ENCODE data around the gene FAM200C. TPM values are rescaled to one million over a fixed set of nuclear protein-coding genes. Genes with fewer than 3 reads are reported as not detected.

Gene FAM200C
- total and polyA plus RNA-seq, 2 of the 13 experiments (the other 11 are each of a cell fraction or from before 2014, with no cell fraction given): 3.2 to 4.7 TPM

DNA sequence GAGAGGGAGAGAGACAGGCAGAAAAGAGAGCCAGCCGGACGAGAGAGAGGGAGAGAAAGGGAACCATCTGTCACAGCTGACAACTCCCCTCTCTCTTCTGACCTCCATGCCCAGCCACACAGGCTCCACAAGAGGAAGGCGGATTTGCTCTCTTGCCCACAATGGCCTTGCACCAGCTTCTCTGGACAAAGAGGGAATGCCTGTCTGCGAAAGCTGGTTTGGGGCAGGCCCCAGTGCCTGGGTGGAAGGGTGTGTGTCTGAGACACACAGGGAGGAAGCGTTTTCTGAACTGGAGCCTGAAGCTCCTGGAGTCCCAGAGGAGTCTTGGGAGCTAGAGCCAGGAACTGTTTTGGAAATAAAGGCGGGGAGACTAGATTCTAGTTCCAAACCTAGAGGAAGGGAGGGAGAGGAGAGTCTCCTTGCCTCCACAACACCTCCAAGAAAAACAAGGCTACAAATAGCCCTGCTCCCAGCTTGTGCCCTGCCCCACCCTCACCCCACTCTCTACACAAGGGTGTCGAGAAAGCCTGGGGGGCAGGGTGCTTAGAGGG lies 41.9 kb downstream of the FAM200C start:
- in situ Hi-C loops (cut with HindIII; ENCODE audit: extremely low pct_ligation_motif_present, low pct_unique_long_range_greater_than_20kb): no loop called here
- no peak; the same call in 2 of the 3 replicates for ATAC-seq
- H2AFZ ChIP-seq (ENCODE audit: low read length): peak overlapping the region; percentile 54
- POLR2A ChIA-PET: no interaction called here
- intact Hi-C loops (cut with micrococcal nuclease; ENCODE audit: unreplicated experiment): no loop called here
- no peak overlapping the region for H3K9ac ChIP-seq (ENCODE audit: insufficient read depth, low read depth, low read length)
- no peaks in the 10 kb centered on the region; a peak in 3 of 5 replicates for H3K27me3 ChIP-seq (ENCODE audit: control insufficient read depth in 1 of 2, insufficient read depth in 2 of 2, low read length in 2 of 2)
- H3K9me3 ChIP-seq (ENCODE audit: low read length): no peaks in the 10 kb centered on the region
- BruUV-seq (replicated peaks): no TSS peak
- H3K36me3 ChIP-seq (replicated peaks in 1 of 2; ENCODE audit: control insufficient read depth in 1 of 2, insufficient read depth in 2 of 2, low read length in 2 of 2): no peaks in the 10 kb centered on the region
- DNase-seq (ENCODE audit: low spot score): no peak
- no peak overlapping the region for H3K4me3 ChIP-seq (replicated peaks in 1 of 3; ENCODE audit: insufficient read depth in 1 of 3, low read depth in 2 of 3, low read length in 3 of 3)
- no peaks in the 10 kb centered on the region for H4K20me1 ChIP-seq (ENCODE audit: insufficient read depth, low read length)
- 34% methylated on average over 7 of the region's 7 CpGs for WGBS (ENCODE audit: low lambda C conversion rate)
- no peak overlapping the region for H3K27ac ChIP-seq (ENCODE audit: extremely low read length, insufficient read depth, low read length)
- TF ChIP-seq ETV5 (CRISPR knock-in tag; IDR thresholded peaks at IDR 0.05; ENCODE audit: borderline replicate concordance): no peak
- CTCF ChIA-PET (ENCODE audit: low intra/inter-chr PET ratio, low total read pairs): no interaction called here
- no peak overlapping the region; the same call in 1 of the 2 replicates for H3K4me2 ChIP-seq (ENCODE audit: low read depth, low read length)
- FAIRE-seq: no peak
- H3K4me1 ChIP-seq (ENCODE audit: insufficient read depth, low read length): no peaks in the 10 kb centered on the region
- no peaks in the 10 kb centered on the region for H3K79me2 ChIP-seq (ENCODE audit: insufficient read depth, low read length)

DNA sequence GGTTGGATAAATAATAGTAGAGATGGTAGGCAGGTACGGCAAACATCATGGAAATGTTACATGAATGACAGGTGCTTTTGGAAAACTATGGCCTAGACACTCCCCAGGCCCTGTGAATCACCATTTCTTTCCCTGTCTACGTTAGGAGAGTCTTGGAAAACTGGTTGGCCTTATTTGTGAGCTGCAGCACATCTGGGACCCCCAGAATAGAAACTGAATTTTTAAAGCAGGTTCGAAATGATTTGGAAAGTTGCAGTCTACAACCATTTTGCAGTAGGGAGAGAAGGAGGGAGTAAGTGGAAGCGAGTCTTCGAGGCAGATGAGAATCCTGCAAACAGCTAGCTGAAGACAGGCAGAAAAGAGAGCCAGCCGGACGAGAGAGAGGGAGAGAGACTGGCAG lies 42.5 kb downstream of the FAM200C start:
- BruUV-seq (replicated peaks): no TSS peak
- Histone ChIP-seq H3K79me2 (ENCODE audit: insufficient read depth, low read length) (no peaks in the 10 kb centered on the region), H3K27me3 (ENCODE audit: control insufficient read depth in 1 of 2, insufficient read depth in 2 of 2, low read length in 2 of 2) (no peaks in the 10 kb centered on the region; a peak in 3 of 5 replicates), H3K4me1 (ENCODE audit: insufficient read depth, low read length) (no peaks in the 10 kb centered on the region), H3K9ac (ENCODE audit: insufficient read depth, low read depth, low read length) (no peak overlapping the region), H3K4me2 (ENCODE audit: low read depth, low read length) (no peak overlapping the region; the same call in 1 of the 2 replicates), H3K36me3 (replicated peaks in 1 of 2; ENCODE audit: control insufficient read depth in 1 of 2, insufficient read depth in 2 of 2, low read length in 2 of 2) (no peaks in the 10 kb centered on the region), H2AFZ (ENCODE audit: low read length) (peak overlapping the region; percentile 54), H4K20me1 (ENCODE audit: insufficient read depth, low read length) (no peaks in the 10 kb centered on the region), H3K9me3 (ENCODE audit: low read length) (no peaks in the 10 kb centered on the region), H3K4me3 (replicated peaks in 1 of 3; ENCODE audit: insufficient read depth in 1 of 3, low read depth in 2 of 3, low read length in 3 of 3) (no peak overlapping the region), H3K27ac (ENCODE audit: extremely low read length, insufficient read depth, low read length) (no peak overlapping the region)
- DNase-seq (ENCODE audit: low spot score): no peak
- no peak for ATAC-seq
- intact Hi-C loops (cut with micrococcal nuclease; ENCODE audit: unreplicated experiment): no loop called here
- no peak for FAIRE-seq
- ChIA-PET CTCF (ENCODE audit: low intra/inter-chr PET ratio, low total read pairs) (no interaction called here), POLR2A (no interaction called here)
- in situ Hi-C loops (cut with HindIII; ENCODE audit: extremely low pct_ligation_motif_present, low pct_unique_long_range_greater_than_20kb): no loop called here
- WGBS (ENCODE audit: low lambda C conversion rate): 25% methylated on average over 7 of the region's 7 CpGs
- TF ChIP-seq MIER2 (CRISPR knock-in tag; IDR thresholded peaks at IDR 0.05): no peak
- no peak for TF ChIP-seq PPARG (CRISPR knock-in tag; conservative IDR thresholded peaks at IDR 0.05)
- TF ChIP-seq, protein P1, sequence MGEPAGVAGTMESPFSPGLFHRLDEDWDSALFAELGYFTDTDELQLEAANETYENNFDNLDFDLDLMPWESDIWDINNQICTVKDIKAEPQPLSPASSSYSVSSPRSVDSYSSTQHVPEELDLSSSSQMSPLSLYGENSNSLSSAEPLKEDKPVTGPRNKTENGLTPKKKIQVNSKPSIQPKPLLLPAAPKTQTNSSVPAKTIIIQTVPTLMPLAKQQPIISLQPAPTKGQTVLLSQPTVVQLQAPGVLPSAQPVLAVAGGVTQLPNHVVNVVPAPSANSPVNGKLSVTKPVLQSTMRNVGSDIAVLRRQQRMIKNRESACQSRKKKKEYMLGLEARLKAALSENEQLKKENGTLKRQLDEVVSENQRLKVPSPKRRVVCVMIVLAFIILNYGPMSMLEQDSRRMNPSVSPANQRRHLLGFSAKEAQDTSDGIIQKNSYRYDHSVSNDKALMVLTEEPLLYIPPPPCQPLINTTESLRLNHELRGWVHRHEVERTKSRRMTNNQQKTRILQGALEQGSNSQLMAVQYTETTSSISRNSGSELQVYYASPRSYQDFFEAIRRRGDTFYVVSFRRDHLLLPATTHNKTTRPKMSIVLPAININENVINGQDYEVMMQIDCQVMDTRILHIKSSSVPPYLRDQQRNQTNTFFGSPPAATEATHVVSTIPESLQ (CRISPR knock-in tag; conservative IDR thresholded peaks at IDR 0.05): no peak
- TF ChIP-seq SOX6 (IDR thresholded peaks at IDR 0.05): no peak
- no peak for TF ChIP-seq SOX6 (CRISPR knock-in tag; IDR thresholded peaks at IDR 0.05)
- TF ChIP-seq ZNF496 (CRISPR knock-in tag; IDR thresholded peaks at IDR 0.05; ENCODE audit: insufficient replicate concordance): no peak
- no peak for TF ChIP-seq ZNF709 (CRISPR knock-in tag; IDR thresholded peaks at IDR 0.05)
- TF ChIP-seq, protein P2, sequence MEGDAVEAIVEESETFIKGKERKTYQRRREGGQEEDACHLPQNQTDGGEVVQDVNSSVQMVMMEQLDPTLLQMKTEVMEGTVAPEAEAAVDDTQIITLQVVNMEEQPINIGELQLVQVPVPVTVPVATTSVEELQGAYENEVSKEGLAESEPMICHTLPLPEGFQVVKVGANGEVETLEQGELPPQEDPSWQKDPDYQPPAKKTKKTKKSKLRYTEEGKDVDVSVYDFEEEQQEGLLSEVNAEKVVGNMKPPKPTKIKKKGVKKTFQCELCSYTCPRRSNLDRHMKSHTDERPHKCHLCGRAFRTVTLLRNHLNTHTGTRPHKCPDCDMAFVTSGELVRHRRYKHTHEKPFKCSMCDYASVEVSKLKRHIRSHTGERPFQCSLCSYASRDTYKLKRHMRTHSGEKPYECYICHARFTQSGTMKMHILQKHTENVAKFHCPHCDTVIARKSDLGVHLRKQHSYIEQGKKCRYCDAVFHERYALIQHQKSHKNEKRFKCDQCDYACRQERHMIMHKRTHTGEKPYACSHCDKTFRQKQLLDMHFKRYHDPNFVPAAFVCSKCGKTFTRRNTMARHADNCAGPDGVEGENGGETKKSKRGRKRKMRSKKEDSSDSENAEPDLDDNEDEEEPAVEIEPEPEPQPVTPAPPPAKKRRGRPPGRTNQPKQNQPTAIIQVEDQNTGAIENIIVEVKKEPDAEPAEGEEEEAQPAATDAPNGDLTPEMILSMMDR (CRISPR knock-in tag; IDR thresholded peaks at IDR 0.05): no peak
- no peak for TF ChIP-seq MAZ (IDR thresholded peaks at IDR 0.05; ENCODE audit: borderline replicate concordance, low read depth, low read length)
- no peak for TF ChIP-seq MAZ (CRISPR knock-in tag; IDR thresholded peaks at IDR 0.05; ENCODE audit: low read depth)
- TF ChIP-seq, protein P3, sequence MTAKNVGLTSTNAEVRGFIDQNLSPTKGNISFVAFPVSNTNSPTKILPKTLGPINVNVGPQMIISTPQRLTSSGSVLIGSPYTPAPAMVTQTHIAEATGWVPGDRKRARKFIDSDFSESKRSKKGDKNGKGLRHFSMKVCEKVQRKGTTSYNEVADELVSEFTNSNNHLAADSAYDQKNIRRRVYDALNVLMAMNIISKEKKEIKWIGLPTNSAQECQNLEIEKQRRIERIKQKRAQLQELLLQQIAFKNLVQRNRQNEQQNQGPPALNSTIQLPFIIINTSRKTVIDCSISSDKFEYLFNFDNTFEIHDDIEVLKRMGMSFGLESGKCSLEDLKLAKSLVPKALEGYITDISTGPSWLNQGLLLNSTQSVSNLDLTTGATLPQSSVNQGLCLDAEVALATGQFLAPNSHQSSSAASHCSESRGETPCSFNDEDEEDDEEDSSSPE (CRISPR knock-in tag; IDR thresholded peaks at IDR 0.05): no peak
- TF ChIP-seq, protein P4, sequence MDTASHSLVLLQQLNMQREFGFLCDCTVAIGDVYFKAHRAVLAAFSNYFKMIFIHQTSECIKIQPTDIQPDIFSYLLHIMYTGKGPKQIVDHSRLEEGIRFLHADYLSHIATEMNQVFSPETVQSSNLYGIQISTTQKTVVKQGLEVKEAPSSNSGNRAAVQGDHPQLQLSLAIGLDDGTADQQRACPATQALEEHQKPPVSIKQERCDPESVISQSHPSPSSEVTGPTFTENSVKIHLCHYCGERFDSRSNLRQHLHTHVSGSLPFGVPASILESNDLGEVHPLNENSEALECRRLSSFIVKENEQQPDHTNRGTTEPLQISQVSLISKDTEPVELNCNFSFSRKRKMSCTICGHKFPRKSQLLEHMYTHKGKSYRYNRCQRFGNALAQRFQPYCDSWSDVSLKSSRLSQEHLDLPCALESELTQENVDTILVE (CRISPR knock-in tag; IDR thresholded peaks at IDR 0.05): no peak

Measured in HepG2 (cell line).